Subcutaneous adipose tissue (tissue), 4 donors: ENCODE results near the gene IWS1. TPM values are rescaled to one million over a fixed set of nuclear protein-coding genes. Genes with fewer than 3 reads are reported as not detected.

ENCODE experiments used
- total RNA-seq, 4 donors: library from RNA; depleted of rRNA; stranded (reverse); fragments of >200 nt; gene quantifications; one replicate each; pipeline ENCODE4 v1.1.0, GENCODE V29; 2016
- TF ChIP-seq, protein P1 (sequence below): fragments of 450-650 bp; IDR thresholded peaks from one replicate; pipeline ENCODE4 v1.5.1; 2016; ENCODE audit warnings: low read depth, mild to moderate bottlenecking, control low read depth, antibody characterized with exemption, moderate library complexity

IWS1 gene
- total RNA-seq = 10 to 100 TPM; 27.2 to 42.7 (median 34.9) TPM

DNA sequence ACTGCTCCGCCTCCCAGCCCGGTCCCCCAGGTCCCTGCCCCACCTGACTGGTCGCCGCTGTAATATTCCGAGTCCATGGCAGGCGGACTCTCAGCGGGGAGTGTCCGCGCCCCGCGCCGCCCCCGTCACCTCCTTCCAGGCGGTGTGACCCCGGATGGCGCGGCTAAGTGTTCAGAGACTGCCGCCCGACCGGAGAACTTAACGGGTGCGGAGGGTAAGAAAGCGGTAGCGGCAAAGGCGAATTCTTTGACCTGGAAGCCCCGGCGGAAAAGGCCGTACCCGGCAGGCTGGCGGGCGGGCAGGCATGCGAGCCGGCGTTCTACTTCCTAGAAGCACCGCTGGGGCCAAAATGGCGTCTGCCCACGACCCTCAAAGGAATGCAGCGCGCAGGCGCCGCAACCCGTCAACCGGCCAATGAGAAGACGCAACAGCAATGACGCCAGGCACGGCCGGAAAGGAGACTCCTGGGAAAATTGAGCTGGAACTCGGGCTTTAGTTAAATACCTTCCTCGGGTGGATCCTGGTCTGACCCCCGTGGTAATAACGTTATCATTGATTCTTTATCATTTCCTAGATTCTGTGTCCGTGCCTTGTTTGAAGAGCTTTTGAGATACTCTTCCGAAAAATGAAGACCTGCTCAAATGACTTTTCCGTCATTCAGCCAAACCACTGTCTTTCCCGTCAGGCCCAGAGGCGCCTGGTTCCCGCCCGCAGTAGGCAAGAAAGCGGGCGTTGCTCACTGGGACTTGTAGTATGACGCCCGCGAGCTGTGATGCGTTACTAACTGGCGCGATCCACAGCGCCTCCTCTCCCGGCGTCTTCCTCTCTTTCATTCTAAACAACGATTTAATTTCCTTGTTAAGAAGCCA is at the start of gene IWS1:
IWS1 (minus strand) TSS at position 358 of the 869 bp plus-strand sequence; CDS start at position 77, 281 bp downstream.
- TF ChIP-seq, protein P1, sequence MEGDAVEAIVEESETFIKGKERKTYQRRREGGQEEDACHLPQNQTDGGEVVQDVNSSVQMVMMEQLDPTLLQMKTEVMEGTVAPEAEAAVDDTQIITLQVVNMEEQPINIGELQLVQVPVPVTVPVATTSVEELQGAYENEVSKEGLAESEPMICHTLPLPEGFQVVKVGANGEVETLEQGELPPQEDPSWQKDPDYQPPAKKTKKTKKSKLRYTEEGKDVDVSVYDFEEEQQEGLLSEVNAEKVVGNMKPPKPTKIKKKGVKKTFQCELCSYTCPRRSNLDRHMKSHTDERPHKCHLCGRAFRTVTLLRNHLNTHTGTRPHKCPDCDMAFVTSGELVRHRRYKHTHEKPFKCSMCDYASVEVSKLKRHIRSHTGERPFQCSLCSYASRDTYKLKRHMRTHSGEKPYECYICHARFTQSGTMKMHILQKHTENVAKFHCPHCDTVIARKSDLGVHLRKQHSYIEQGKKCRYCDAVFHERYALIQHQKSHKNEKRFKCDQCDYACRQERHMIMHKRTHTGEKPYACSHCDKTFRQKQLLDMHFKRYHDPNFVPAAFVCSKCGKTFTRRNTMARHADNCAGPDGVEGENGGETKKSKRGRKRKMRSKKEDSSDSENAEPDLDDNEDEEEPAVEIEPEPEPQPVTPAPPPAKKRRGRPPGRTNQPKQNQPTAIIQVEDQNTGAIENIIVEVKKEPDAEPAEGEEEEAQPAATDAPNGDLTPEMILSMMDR = no peak

DNA sequence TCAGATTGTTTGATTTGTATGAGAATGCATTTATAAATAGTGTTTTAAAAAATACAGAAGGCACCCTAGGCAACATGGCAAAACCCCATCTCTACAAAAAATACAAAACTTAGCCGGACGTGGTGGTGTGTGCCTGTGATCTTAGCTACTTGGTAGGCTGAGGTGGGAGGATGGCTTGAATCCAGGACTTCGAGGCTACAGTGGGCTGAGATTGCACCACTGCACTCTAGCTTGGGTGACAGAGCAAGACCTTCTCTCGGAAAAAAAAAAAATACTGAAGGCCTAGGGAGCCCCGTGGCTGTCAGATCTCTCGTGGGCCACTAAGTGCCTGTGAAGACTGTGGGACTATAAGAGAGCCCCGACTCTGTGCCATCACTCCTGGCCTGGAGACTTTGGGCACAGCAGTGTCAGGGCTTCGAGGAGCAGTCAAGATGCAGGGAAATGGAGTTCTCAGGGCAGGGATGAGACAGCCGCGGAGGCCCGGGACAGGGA is 49.7 kb upstream of the IWS1 start:
- TF ChIP-seq, protein P1 = no peak

DNA sequence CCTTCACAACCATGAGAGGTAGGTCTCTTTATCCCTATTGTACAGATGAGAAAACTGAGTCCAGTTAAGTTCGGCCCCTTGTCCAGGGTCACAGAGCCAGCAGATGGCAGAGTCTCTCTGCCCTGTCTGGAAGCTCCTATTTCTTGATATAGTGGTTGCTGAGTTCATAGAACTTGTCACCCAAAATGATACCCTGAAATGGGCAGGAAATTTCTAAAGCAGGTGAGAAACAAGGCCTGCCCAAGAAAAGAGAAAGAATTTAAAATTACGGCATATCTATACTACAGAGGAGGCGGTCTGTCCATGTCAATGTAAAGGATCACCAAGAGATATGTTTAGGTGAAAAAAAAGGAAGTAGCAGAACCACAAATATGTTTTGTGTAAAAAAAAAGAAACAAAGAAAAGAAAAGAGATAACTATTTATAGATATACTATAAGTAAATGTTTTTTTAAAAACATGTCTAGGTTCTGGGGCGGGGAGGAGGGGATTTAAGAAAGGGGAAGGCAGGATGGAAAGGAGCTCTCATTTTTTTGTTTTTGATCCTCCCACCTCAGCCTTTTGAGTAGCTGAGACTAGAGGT is 49.0 kb upstream of the IWS1 start:
- TF ChIP-seq, protein P1 = no peak

DNA sequence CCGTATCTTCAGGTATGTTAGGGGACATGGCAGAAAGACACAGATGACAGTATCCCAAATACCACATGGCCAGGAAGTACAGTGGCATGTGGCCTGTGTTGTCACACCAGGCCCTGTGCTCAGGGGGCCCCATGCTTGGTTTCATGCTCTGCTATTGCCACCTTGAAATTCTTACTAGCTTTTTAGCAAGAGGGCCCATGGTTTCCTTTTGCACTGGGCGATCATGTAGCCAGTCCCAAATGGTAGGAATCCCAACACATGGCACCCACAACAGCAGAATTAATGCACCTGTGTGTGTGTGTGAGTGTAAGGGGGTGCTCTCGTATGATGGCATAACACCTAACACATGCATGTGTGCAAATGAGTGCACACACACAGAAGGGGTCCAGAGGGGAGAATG is 48.4 kb upstream of the IWS1 start:
- TF ChIP-seq, protein P1 = no peak

DNA sequence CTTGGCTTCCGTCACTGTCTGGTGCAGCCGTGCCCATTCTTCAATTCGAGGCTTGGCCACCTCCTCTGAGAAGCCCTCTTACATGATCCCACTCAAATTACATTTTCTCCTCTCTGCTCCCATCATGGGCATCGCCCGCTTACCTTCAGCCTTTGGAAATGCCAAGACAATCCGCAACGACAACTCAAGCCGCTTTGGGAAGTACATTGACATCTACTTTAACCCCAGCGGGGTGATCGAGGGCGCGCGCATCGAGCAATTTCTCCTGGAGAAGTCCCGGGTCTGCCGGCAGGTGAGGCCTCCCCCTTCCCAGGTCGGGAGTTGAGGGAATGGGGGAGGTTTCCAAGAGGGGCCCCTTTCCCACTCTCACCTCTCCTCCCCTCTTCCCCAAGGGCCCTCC is 47.5 kb upstream of the IWS1 start:
- TF ChIP-seq, protein P1 = no peak

DNA sequence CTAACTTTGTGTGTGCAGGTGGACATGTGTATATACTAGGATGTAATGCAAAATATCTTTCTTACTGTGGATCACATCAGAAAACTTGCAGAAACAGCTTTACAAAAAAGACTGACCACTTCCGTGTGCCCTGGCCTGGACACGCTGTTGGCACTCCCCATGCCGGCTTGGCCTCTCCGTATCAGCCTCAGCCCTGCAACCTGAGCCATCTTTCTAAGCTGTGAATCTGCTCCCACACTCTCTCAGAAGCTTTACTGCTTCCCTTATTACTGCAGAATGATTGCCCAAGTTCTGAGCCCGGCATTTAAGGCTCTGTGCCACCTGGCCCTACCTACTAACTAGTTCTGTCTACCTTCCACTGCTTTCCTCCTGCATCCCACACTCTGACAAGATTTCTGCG is 47.0 kb upstream of the IWS1 start:
- TF ChIP-seq, protein P1 = no peak

DNA sequence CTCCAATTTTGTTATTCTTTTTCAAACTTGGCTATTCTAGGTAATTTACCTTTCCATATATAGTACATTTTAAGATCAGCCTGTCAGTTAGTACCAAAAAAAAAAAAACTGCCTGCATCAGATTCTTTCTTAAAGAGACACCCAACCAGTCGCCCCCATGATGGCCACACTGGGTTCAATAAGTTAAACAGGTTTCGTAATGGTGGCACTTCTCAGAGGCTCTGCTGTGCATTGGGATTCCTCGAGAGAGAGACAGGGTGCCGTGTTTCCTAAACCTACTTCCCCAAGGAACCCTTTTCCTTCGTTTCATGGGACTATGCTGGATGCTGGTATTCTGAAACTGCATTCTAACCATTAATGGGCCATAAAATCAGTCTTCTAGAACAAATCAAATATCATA is 46.6 kb upstream of the IWS1 start:
- TF ChIP-seq, protein P1 = no peak
